Muscle of leg (tissue), 16 donors: Measurements from ENCODE around the gene HSD17B10. TPM values are rescaled to one million over a fixed set of nuclear protein-coding genes. Genes with fewer than 3 reads are reported as not detected.

Source experiments
- DNase-seq: peaks from one replicate; pipeline ENCODE4 v3.0.0; 2013
- H3K27ac ChIP-seq: one replicate; pipeline ENCODE4 v1.5.1; 2013; ENCODE audit warnings: mild to moderate bottlenecking, low read length, control low read depth
- H3K27me3 ChIP-seq: one replicate; pipeline ENCODE4 v1.6.1; 2013; ENCODE audit warnings: low read length; ENCODE audit not compliant: control insufficient read depth, insufficient read depth
- H3K36me3 ChIP-seq: one replicate; pipeline ENCODE4 v1.6.1; 2013; ENCODE audit warnings: low read length; ENCODE audit not compliant: control insufficient read depth, insufficient read depth
- H3K4me1 ChIP-seq: one replicate; pipeline ENCODE4 v1.6.1; 2013; ENCODE audit warnings: low read length; ENCODE audit not compliant: control insufficient read depth, insufficient read depth
- H3K4me3 ChIP-seq: one replicate; pipeline ENCODE4 v1.5.1; 2013; ENCODE audit warnings: low read length, control low read depth
- H3K9me3 ChIP-seq: replicated peaks from 2 replicates; pipeline ENCODE4 v1.6.1; 2013; ENCODE audit warnings: low read depth, low read length; ENCODE audit not compliant: control insufficient read depth
- WGBS: methylation state at CpG from one replicate; pipeline ENCODE4 v1.1.5; 2013; ENCODE audit warnings: missing lambda C conversion rate; ENCODE audit not compliant: insufficient coverage; 5-methylcytosine and 5-hydroxymethylcytosine counted together
- long read RNA-seq, 11 donors: transcript quantifications; one replicate each; lab custom pipeline, GENCODE V29; 2026
- polyA plus RNA-seq, 8 donors: library from polyadenylated mRNA; unstranded; fragments of 120-200 nt; gene quantifications; one replicate each; pipeline versions ENCODE4 v1.2.1 to v1.2.3, GENCODE V29; 2013; ENCODE audit warnings: inconsistent platforms in 1 of 8, low replicate concordance in 1 of 8; ENCODE audit not compliant: insufficient read length in 8 of 8, insufficient read depth in 1 of 8
- total RNA-seq: library from RNA; stranded (reverse); fragments of 120-200 nt; gene quantifications from one replicate; pipeline ENCODE4 v1.2.4, GENCODE V29; 2013

The HSD17B10 gene
- 75.1 TPM for total RNA-seq
- polyA plus RNA-seq, result 10 to 100 TPM; 64.7 to 74.1 (median 70.6) TPM
- long read RNA-seq, donor 1, transcript HSD17B10-201 (6 exons, 960 nt), result major isoform, 12 of 12 reads
- long read RNA-seq, donor 1, partial matches to known transcripts, result 0 of 12 reads
- long read RNA-seq, donor 1, other reads (novel, unspliced or antisense), result 0 of 12 reads
- long read RNA-seq, donor 2, partial matches to known transcripts, result 0 of 3 reads
- long read RNA-seq, donor 2, other reads (novel, unspliced or antisense), result 0 of 3 reads
- long read RNA-seq, donor 3, transcript HSD17B10-201 (6 exons, 960 nt), result major isoform, 37 of 40 reads
- long read RNA-seq, donor 3, partial matches to known transcripts, result 0 of 40 reads
- long read RNA-seq, donor 3, other reads (novel, unspliced or antisense), result 0 of 40 reads
- long read RNA-seq, donor 4, transcript HSD17B10-201 (6 exons, 960 nt), result major isoform, 16 of 22 reads
- long read RNA-seq, donor 4, partial matches to known transcripts, result 6 of 22 reads
- long read RNA-seq, donor 4, other reads (novel, unspliced or antisense), result 0 of 22 reads
- long read RNA-seq, donor 5, transcript HSD17B10-201 (6 exons, 960 nt), result major isoform, 65 of 72 reads
- long read RNA-seq, donor 5, partial matches to known transcripts, result 5 of 72 reads
- long read RNA-seq, donor 5, other reads (novel, unspliced or antisense), result 0 of 72 reads
- long read RNA-seq, donor 6, transcript HSD17B10-201 (6 exons, 960 nt), result major isoform, 68 of 88 reads
- long read RNA-seq, donor 6, partial matches to known transcripts, result 18 of 88 reads
- long read RNA-seq, donor 6, other reads (novel, unspliced or antisense), result 0 of 88 reads
- long read RNA-seq, donor 7, transcript HSD17B10-201 (6 exons, 960 nt), result major isoform, 39 of 46 reads
- long read RNA-seq, donor 7, partial matches to known transcripts, result 5 of 46 reads
- long read RNA-seq, donor 7, other reads (novel, unspliced or antisense), result 0 of 46 reads
- long read RNA-seq, donor 8, transcript HSD17B10-201 (6 exons, 960 nt), result major isoform, 24 of 25 reads
- long read RNA-seq, donor 8, partial matches to known transcripts, result 0 of 25 reads
- long read RNA-seq, donor 8, other reads (novel, unspliced or antisense), result 0 of 25 reads
- long read RNA-seq, donor 9, transcript HSD17B10-201 (6 exons, 960 nt), result major isoform, 26 of 28 reads
- long read RNA-seq, donor 9, partial matches to known transcripts, result 0 of 28 reads
- long read RNA-seq, donor 9, other reads (novel, unspliced or antisense), result 0 of 28 reads
- long read RNA-seq, donor 10, transcript HSD17B10-201 (6 exons, 960 nt), result major isoform, 28 of 42 reads
- long read RNA-seq, donor 10, partial matches to known transcripts, result 11 of 42 reads
- long read RNA-seq, donor 10, other reads (novel, unspliced or antisense), result 0 of 42 reads
- long read RNA-seq, donor 11, transcript HSD17B10-201 (6 exons, 960 nt), result major isoform, 28 of 29 reads
- long read RNA-seq, donor 11, partial matches to known transcripts, result 0 of 29 reads
- long read RNA-seq, donor 11, other reads (novel, unspliced or antisense), result 0 of 29 reads

- Histone ChIP-seq H3K4me3 (peak within 1 kb of the TSS; percentile 75), H3K9me3 (no peaks in the 10 kb centered on the region), H3K36me3 (peaks cover 21% of the 10 kb centered on the region), H3K27me3 (peaks cover 57% of the 10 kb centered on the region), H3K4me1 (peaks cover 9% of the 10 kb centered on the region), H3K27ac (peak within 1 kb of the TSS; percentile 69)
- DNase-seq, result peak; percentile 89
- 23% methylated on average over 48 of the region's 61 CpGs for WGBS
Observed at GRCh38 chrX:53433651-53434639, at the start of gene HSD17B10. TSS of gene HSD17B10 (minus strand) at chrX:53434370. CDS start at chrX:53434345, 25 bp downstream.

- no peak for DNase-seq
- WGBS, result 64% methylated on average over 2 of the region's 2 CpGs
- Histone ChIP-seq H3K36me3 (no peaks in the 10 kb centered on the region), H3K4me3 (no peak overlapping the region), H3K4me1 (no peaks in the 10 kb centered on the region), H3K9me3 (peaks cover 3% of the 10 kb centered on the region), H3K27me3 (peaks cover 42% of the 10 kb centered on the region), H3K27ac (no peak overlapping the region)
Observed at GRCh38 chrX:53483416-53483815, 49.2 kb upstream of the HSD17B10 start.

GRCh38 chrX:53481816-53482465, 47.8 kb upstream of the HSD17B10 start:
- peak; percentile 53 for DNase-seq
- WGBS, result 83% methylated on average over 1 of the region's 2 CpGs

GRCh38 chrX:53481093-53481492, 46.9 kb upstream of the HSD17B10 start:
- no peaks in the 10 kb centered on the region for H3K4me1 ChIP-seq
- peaks cover 45% of the 10 kb centered on the region for H3K27me3 ChIP-seq
- WGBS, result no CpG with 5 or more reads among the region's 5 CpGs
- no peaks in the 10 kb centered on the region for H3K36me3 ChIP-seq
- H3K4me3 ChIP-seq, result no peak overlapping the region
- peaks cover 3% of the 10 kb centered on the region for H3K9me3 ChIP-seq
- H3K27ac ChIP-seq, result no peak overlapping the region
- no peak for DNase-seq

More at GRCh38 chrX:53481816-53482465, 47.8 kb upstream of the HSD17B10 start:
- Histone ChIP-seq H3K27me3 (peaks cover 40% of the 10 kb centered on the region), H3K36me3 (no peaks in the 10 kb centered on the region), H3K27ac (no peak overlapping the region), H3K4me1 (no peaks in the 10 kb centered on the region), H3K4me3 (no peak overlapping the region), H3K9me3 (peaks cover 3% of the 10 kb centered on the region)

GRCh38 chrX:53479301-53479700, 45.1 kb upstream of the HSD17B10 start:
- no peaks in the 10 kb centered on the region for H3K36me3 ChIP-seq
- H3K9me3 ChIP-seq, result peaks cover 3% of the 10 kb centered on the region
- no peak for DNase-seq
- WGBS, result 47% methylated on average over 2 of the region's 5 CpGs
- H3K27ac ChIP-seq, result no peak overlapping the region
- peaks cover 46% of the 10 kb centered on the region for H3K27me3 ChIP-seq
- no peak overlapping the region for H3K4me3 ChIP-seq
- H3K4me1 ChIP-seq, result no peaks in the 10 kb centered on the region

GRCh38 chrX:53476371-53476770, 42.2 kb upstream of the HSD17B10 start:
- peaks cover 55% of the 10 kb centered on the region for H3K27me3 ChIP-seq
- H3K4me3 ChIP-seq, result no peak overlapping the region
- no peaks in the 10 kb centered on the region for H3K36me3 ChIP-seq
- no peaks in the 10 kb centered on the region for H3K9me3 ChIP-seq
- no peak for DNase-seq
- no peak overlapping the region for H3K27ac ChIP-seq
- WGBS, result 25% methylated on average over 2 of the region's 2 CpGs
- H3K4me1 ChIP-seq, result no peaks in the 10 kb centered on the region

GRCh38 chrX:53474707-53475106, 40.5 kb upstream of the HSD17B10 start:
- Histone ChIP-seq H3K9me3 (no peaks in the 10 kb centered on the region), H3K27me3 (peaks cover 49% of the 10 kb centered on the region), H3K36me3 (no peaks in the 10 kb centered on the region), H3K27ac (no peak overlapping the region), H3K4me3 (no peak overlapping the region), H3K4me1 (no peaks in the 10 kb centered on the region)
- no peak for DNase-seq
- WGBS, result 88% methylated on average over 2 of the region's 2 CpGs

- no peak for DNase-seq
- H3K27ac ChIP-seq, result no peak overlapping the region
- no peaks in the 10 kb centered on the region for H3K9me3 ChIP-seq
- H3K27me3 ChIP-seq, result peaks cover 39% of the 10 kb centered on the region
- H3K4me3 ChIP-seq, result no peak overlapping the region
- H3K4me1 ChIP-seq, result no peaks in the 10 kb centered on the region
- H3K36me3 ChIP-seq, result no peaks in the 10 kb centered on the region
- WGBS, result no CpG with 5 or more reads among the region's 3 CpGs
Observed at GRCh38 chrX:53471346-53471745, 37.2 kb upstream of the HSD17B10 start.
